ENCODE results near the gene PLA2G10. TPM values are rescaled to one million over a fixed set of nuclear protein-coding genes. Genes with fewer than 3 reads are reported as not detected.
"Not testable (repeated sequence)": the region's sequence is repeated elsewhere in the genome, so short reads cannot be mapped to it uniquely, and the experiment has no call there.

PLA2G10 gene, protein sequence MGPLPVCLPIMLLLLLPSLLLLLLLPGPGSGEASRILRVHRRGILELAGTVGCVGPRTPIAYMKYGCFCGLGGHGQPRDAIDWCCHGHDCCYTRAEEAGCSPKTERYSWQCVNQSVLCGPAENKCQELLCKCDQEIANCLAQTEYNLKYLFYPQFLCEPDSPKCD
- not detected for polyA plus RNA-seq (2012; ENCODE audit: insufficient read length, low read depth)

DNA sequence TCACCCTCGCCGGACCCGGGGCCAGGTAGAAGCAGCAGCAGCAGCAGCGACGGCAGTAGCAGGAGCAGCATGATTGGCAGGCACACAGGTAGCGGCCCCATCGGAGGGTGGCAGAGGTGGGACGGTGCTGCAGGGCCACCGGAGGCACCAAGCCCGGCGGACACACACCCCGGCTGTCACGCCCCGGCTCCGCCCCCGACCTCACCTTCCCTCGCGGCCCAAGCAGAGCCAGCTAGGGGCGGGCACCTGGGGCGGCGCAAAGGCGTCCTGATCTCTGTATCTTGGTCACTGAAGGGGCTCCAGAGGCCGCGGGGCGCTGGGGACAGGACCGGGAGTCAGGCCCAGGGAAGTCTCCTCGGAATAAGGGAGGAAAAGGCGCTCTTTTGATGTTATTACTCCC, at the start of gene PLA2G10:
Gene PLA2G10, minus strand, starts transcription at position 180 of the 400 bp plus-strand sequence. Its CDS starts 79 bp downstream, at position 101.
- TF ChIP-seq FOXP2 (optimal IDR thresholded peaks at IDR 0.05; ENCODE audit: borderline replicate concordance, extremely low read depth, extremely low read length, insufficient read depth); TAF1 (IDR thresholded peaks at IDR 0.05; ENCODE audit: borderline replicate concordance, insufficient read depth, low read length); POLR2AphosphoS5 (IDR thresholded peaks at IDR 0.05; ENCODE audit: low read depth, low read length): not testable (repeated sequence)

DNA sequence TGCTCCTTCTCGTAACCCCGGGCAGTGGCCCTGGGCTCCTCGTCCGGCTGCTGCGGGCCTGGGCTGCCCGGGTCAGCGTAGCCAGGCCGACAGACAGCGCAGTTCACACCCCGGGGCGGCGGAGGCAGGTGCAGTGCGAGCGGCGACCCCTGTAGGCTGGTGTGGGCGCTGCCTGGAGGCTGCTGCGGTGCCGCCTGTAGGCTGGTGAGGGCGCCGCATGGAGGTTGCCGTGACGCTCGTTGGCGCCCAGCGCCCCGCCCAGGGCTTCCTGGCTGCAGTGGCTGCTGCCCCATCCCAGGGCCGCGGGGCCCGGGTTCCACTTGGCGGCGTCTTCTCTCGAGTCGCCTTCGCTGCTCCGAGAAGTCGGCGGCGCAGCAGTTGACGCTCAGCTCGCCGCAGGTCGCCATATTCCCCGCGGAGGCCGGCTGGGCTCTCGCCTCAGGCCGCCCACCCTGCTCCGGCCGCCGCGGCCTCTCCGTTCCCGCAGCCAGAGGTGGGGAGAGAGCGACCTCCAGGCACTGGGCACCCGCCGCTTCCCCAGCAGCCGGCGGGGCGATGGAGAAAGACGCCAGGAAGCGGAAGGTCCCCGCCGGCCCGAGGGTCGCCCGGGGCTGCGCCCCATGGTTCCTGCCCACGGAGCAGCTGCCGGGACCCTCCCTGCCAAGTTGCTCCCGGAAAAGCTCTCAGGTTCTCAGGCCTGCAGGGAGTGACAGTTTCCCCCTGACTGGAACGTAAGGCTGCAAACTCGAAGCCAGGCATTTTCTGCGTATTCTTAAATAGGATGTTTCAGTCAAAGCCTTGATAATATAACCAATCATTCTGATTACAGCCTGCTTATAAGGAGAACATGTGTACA, 48.4 kb upstream of the PLA2G10 start, which contains the start of gene NPIPA2:
Gene NPIPA2, plus strand, starts transcription at position 261 of the 856 bp plus-strand sequence. CDS start 5,533 bp downstream, outside the sequence.
- TF ChIP-seq POLR2AphosphoS5 (IDR thresholded peaks at IDR 0.05; ENCODE audit: low read depth, low read length); TAF1 (IDR thresholded peaks at IDR 0.05; ENCODE audit: borderline replicate concordance, insufficient read depth, low read length); SIN3A (IDR thresholded peaks at IDR 0.05; ENCODE audit: borderline replicate concordance, insufficient read depth, low read length): not testable (repeated sequence)

DNA sequence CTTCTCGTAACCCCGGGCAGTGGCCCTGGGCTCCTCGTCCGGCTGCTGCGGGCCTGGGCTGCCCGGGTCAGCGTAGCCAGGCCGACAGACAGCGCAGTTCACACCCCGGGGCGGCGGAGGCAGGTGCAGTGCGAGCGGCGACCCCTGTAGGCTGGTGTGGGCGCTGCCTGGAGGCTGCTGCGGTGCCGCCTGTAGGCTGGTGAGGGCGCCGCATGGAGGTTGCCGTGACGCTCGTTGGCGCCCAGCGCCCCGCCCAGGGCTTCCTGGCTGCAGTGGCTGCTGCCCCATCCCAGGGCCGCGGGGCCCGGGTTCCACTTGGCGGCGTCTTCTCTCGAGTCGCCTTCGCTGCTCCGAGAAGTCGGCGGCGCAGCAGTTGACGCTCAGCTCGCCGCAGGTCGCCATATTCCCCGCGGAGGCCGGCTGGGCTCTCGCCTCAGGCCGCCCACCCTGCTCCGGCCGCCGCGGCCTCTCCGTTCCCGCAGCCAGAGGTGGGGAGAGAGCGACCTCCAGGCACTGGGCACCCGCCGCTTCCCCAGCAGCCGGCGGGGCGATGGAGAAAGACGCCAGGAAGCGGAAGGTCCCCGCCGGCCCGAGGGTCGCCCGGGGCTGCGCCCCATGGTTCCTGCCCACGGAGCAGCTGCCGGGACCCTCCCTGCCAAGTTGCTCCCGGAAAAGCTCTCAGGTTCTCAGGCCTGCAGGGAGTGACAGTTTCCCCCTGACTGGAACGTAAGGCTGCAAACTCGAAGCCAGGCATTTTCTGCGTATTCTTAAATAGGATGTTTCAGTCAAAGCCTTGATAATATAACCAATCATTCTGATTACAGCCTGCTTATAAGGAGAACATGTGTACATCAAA, 9.3 kb upstream of the PLA2G10 start, which contains the start of gene NPIPA3:
Gene NPIPA3, plus strand, starts transcription at position 256 of the 856 bp plus-strand sequence. CDS start 5,533 bp downstream, outside the sequence.
- not testable (repeated sequence) for TF ChIP-seq TAF1 (IDR thresholded peaks at IDR 0.05; ENCODE audit: borderline replicate concordance, insufficient read depth, low read length); SIN3A (IDR thresholded peaks at IDR 0.05; ENCODE audit: borderline replicate concordance, insufficient read depth, low read length); POLR2AphosphoS5 (IDR thresholded peaks at IDR 0.05; ENCODE audit: low read depth, low read length)

DNA sequence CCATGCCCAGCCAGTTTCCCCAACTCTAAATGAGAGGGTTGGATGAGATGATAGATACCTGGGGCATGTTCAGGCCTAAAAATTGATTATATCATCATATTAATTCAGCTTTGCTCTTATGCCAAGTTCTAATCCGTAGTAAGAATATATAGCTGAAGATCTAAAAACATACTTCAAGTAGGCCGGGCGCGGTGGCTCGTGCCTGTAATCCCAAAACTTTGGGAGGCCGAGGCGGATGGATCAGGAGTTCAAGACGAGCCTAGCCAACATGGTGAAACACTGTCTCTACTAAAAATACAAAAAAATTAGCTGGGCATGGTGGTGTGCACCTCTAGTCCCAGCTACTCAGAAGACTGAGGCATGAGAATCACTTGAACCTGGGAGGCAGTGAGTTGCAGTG, 12.0 kb downstream of the PLA2G10 start:
- TF ChIP-seq FOXP2 (optimal IDR thresholded peaks at IDR 0.05; ENCODE audit: borderline replicate concordance, extremely low read depth, extremely low read length, insufficient read depth) (no peak), TAF1 (IDR thresholded peaks at IDR 0.05; ENCODE audit: borderline replicate concordance, insufficient read depth, low read length) (no peak), SIN3A (IDR thresholded peaks at IDR 0.05; ENCODE audit: borderline replicate concordance, insufficient read depth, low read length) (no peak), POLR2AphosphoS5 (IDR thresholded peaks at IDR 0.05; ENCODE audit: low read depth, low read length) (no peak)
- TF ChIP-seq, protein P1, sequence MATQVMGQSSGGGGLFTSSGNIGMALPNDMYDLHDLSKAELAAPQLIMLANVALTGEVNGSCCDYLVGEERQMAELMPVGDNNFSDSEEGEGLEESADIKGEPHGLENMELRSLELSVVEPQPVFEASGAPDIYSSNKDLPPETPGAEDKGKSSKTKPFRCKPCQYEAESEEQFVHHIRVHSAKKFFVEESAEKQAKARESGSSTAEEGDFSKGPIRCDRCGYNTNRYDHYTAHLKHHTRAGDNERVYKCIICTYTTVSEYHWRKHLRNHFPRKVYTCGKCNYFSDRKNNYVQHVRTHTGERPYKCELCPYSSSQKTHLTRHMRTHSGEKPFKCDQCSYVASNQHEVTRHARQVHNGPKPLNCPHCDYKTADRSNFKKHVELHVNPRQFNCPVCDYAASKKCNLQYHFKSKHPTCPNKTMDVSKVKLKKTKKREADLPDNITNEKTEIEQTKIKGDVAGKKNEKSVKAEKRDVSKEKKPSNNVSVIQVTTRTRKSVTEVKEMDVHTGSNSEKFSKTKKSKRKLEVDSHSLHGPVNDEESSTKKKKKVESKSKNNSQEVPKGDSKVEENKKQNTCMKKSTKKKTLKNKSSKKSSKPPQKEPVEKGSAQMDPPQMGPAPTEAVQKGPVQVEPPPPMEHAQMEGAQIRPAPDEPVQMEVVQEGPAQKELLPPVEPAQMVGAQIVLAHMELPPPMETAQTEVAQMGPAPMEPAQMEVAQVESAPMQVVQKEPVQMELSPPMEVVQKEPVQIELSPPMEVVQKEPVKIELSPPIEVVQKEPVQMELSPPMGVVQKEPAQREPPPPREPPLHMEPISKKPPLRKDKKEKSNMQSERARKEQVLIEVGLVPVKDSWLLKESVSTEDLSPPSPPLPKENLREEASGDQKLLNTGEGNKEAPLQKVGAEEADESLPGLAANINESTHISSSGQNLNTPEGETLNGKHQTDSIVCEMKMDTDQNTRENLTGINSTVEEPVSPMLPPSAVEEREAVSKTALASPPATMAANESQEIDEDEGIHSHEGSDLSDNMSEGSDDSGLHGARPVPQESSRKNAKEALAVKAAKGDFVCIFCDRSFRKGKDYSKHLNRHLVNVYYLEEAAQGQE (IDR thresholded peaks at IDR 0.05; ENCODE audit: insufficient read depth in 1 of 2, low read depth in 2 of 2, low read length in 2 of 2): no peak

DNA sequence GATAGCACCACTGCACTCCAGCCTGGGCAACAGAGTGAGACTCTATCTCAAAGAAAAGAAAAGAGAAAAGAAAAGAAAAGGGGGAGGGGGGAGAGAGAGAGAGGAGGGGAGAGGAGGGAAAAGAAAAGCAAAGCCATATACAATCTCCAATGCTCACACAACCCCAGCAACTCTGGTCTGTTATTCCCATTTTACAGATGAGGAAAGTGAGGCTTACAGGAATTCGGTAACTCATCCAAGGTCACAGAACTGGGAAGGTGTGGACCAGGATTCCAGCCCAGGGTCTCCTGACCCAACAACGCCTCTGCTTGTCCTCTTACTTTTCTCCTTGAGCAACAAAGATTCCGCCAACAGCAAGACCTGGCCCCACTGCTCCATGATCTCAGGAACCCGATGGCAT, 13.0 kb downstream of the PLA2G10 start:
- TF ChIP-seq, protein P1 (IDR thresholded peaks at IDR 0.05; ENCODE audit: insufficient read depth in 1 of 2, low read depth in 2 of 2, low read length in 2 of 2): no peak
- no peak for TF ChIP-seq TAF1 (IDR thresholded peaks at IDR 0.05; ENCODE audit: borderline replicate concordance, insufficient read depth, low read length)
- TF ChIP-seq SIN3A (IDR thresholded peaks at IDR 0.05; ENCODE audit: borderline replicate concordance, insufficient read depth, low read length): no peak
- TF ChIP-seq POLR2AphosphoS5 (IDR thresholded peaks at IDR 0.05; ENCODE audit: low read depth, low read length): no peak
- no peak for TF ChIP-seq FOXP2 (optimal IDR thresholded peaks at IDR 0.05; ENCODE audit: borderline replicate concordance, extremely low read depth, extremely low read length, insufficient read depth)

DNA sequence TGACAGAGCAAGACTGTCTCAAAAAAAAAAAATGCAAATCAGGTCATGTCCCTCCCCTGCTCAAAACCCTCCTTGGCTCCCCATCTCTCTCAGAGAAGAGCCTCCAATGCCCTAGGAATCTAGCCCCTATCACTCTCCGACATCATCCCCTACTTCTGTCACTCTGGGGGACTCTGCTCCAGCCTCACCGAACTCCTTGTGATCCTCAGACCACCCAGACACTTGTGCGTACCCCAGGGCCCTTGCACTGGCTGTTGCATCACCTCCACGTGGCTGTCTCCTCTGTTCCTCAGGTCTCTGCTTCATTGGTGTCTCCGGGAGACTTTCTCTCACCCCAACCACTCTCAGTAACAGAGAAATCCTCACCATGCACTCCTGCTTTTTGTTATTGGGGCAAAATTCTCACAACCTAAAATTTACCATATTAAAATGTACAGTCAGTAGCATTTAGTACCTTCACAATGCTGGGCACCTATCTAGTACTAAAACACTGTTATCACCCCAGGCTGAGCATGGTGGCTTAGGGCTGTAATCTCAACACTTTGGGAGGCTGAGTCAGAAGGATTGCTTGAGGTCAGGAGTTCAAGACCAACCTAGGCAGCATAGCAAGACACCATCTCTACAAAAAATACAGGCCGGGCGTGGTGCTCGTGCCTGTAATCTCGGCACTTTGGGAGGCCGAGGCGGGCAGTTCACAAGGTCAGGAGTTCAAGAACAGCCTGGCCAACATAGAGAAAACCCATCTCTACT, 15.2 kb downstream of the PLA2G10 start:
- TF ChIP-seq SIN3A (IDR thresholded peaks at IDR 0.05; ENCODE audit: borderline replicate concordance, insufficient read depth, low read length) (no peak), TAF1 (IDR thresholded peaks at IDR 0.05; ENCODE audit: borderline replicate concordance, insufficient read depth, low read length) (no peak), FOXP2 (optimal IDR thresholded peaks at IDR 0.05; ENCODE audit: borderline replicate concordance, extremely low read depth, extremely low read length, insufficient read depth) (no peak), POLR2AphosphoS5 (IDR thresholded peaks at IDR 0.05; ENCODE audit: low read depth, low read length) (no peak)
- TF ChIP-seq, protein P1 (IDR thresholded peaks at IDR 0.05; ENCODE audit: insufficient read depth in 1 of 2, low read depth in 2 of 2, low read length in 2 of 2): no peak
